DMS 273 (cell line): ENCODE results near the gene SF3B2.
"Not testable (repeated sequence)": the region's sequence is repeated elsewhere in the genome, so short reads cannot be mapped to it uniquely, and the experiment has no call there.

Source experiments
- DNase-seq: peaks from one replicate; lab custom pipeline; 2025; ENCODE audit not compliant: unreplicated experiment; lab: John Stamatoyannopoulos, UW

The SF3B2 gene

GRCh38 chr11:66051766-66052663 is at the start of gene SF3B2:
TSS of gene SF3B2 (plus strand) at chr11:66052364. CDS start at chr11:66052385, 21 bp downstream.
- peak; percentile 98 for DNase-seq

- peak; percentile 74 for DNase-seq
These were observed 49.4 kb upstream of the SF3B2 start for GRCh38 chr11:66002648-66003225.

- DNase-seq = no peak
These were observed 48.9 kb upstream of the SF3B2 start for GRCh38 chr11:66003291-66003690.

- DNase-seq = no peak
These were observed 48.0 kb upstream of the SF3B2 start for GRCh38 chr11:66004186-66004585.

GRCh38 chr11:66006134-66006890 is 45.9 kb upstream of the SF3B2 start:
- no peak for DNase-seq

- DNase-seq = no peak
These were observed 45.3 kb upstream of the SF3B2 start for GRCh38 chr11:66006891-66007176.

- DNase-seq = no peak
These were observed 44.9 kb upstream of the SF3B2 start for GRCh38 chr11:66007201-66007634.

- no peak for DNase-seq
These were observed 44.1 kb upstream of the SF3B2 start for GRCh38 chr11:66008095-66008467.

- no peak for DNase-seq
These were observed 43.6 kb upstream of the SF3B2 start for GRCh38 chr11:66008468-66009101.

GRCh38 chr11:66010036-66010435 is 42.1 kb upstream of the SF3B2 start:
- DNase-seq = not testable (repeated sequence)

- no peak for DNase-seq
These were observed 40.9 kb upstream of the SF3B2 start for GRCh38 chr11:66011239-66011784.

- no peak for DNase-seq
These were observed 40.3 kb upstream of the SF3B2 start, which contains the start of gene CST6 for GRCh38 chr11:66011785-66012303. TSS of gene CST6 (plus strand) at chr11:66012008. CDS start at chr11:66012045, 37 bp downstream.

GRCh38 chr11:66012371-66012945 is 39.7 kb upstream of the SF3B2 start:
- DNase-seq = no peak

- DNase-seq = no peak
These were observed 39.0 kb upstream of the SF3B2 start for GRCh38 chr11:66012946-66013761.

GRCh38 chr11:66013762-66014100 is 38.4 kb upstream of the SF3B2 start:
- DNase-seq = no peak

- peak; percentile 52 for DNase-seq
These were observed 37.2 kb upstream of the SF3B2 start for GRCh38 chr11:66014804-66015453.

- peak; percentile 63 for DNase-seq
These were observed 36.7 kb upstream of the SF3B2 start for GRCh38 chr11:66015454-66015881.

- peak; percentile 90 for DNase-seq
These were observed 36.0 kb upstream of the SF3B2 start for GRCh38 chr11:66015936-66016792.
